ENCODE results near the gene TOR1AIP2.

Gene TOR1AIP2

GRCh38 chr1:179867493-179868330 lies 9.9 kb downstream of the TOR1AIP2 start:
- peaks cover 40% of the 10 kb centered on the region for H3K79me2 ChIP-seq (ENCODE audit: insufficient read depth, low read length)

GRCh38 chr1:179866616-179867015 lies 11.0 kb downstream of the TOR1AIP2 start:
- Histone ChIP-seq H3F3A (ENCODE audit: insufficient read depth, low read length) (no peaks in the 10 kb centered on the region), H3K27me3 (ENCODE audit: insufficient read depth, low read length) (no peaks in the 10 kb centered on the region), H3K36me3 (ENCODE audit: insufficient read depth, low read length) (peaks cover 77% of the 10 kb centered on the region), H3K9me3 (ENCODE audit: low read length) (no peaks in the 10 kb centered on the region), H3K79me2 (ENCODE audit: insufficient read depth, low read length) (peaks cover 29% of the 10 kb centered on the region), H3K9ac (ENCODE audit: low read length) (no peak overlapping the region), H3K4me3 (ENCODE audit: low read depth, low read length, poor library complexity, severe bottlenecking) (no peak overlapping the region), H3K9me2 (ENCODE audit: low read depth, low read length) (no peaks in the 10 kb centered on the region), H3K4me1 (ENCODE audit: insufficient read depth, low read length, severe bottlenecking) (peaks cover 2% of the 10 kb centered on the region), H3K4me2 (ENCODE audit: low read length) (no peak overlapping the region), H3K27ac (ENCODE audit: low read depth, low read length, poor library complexity, severe bottlenecking) (no peak overlapping the region), H4K20me1 (ENCODE audit: insufficient read depth, low read length) (no peaks in the 10 kb centered on the region), H2AFZ (ENCODE audit: low read length) (no peak overlapping the region)
- TF ChIP-seq CTCF (IDR thresholded peaks at IDR 0.05; ENCODE audit: low read length) (no peak), EZH2 (IDR thresholded peaks at IDR 0.05; ENCODE audit: borderline replicate concordance, low read length) (no peak)

More at GRCh38 chr1:179867493-179868330, 9.9 kb downstream of the TOR1AIP2 start:
- Histone ChIP-seq H3K4me3 (ENCODE audit: low read depth, low read length, poor library complexity, severe bottlenecking) (no peak overlapping the region), H3K4me1 (ENCODE audit: insufficient read depth, low read length, severe bottlenecking) (peaks cover 13% of the 10 kb centered on the region), H3K9ac (ENCODE audit: low read length) (no peak overlapping the region), H4K20me1 (ENCODE audit: insufficient read depth, low read length) (no peaks in the 10 kb centered on the region), H3K9me3 (ENCODE audit: low read length) (no peaks in the 10 kb centered on the region), H3F3A (ENCODE audit: insufficient read depth, low read length) (no peaks in the 10 kb centered on the region), H3K9me2 (ENCODE audit: low read depth, low read length) (no peaks in the 10 kb centered on the region), H3K4me2 (ENCODE audit: low read length) (no peak overlapping the region), H3K27ac (ENCODE audit: low read depth, low read length, poor library complexity, severe bottlenecking) (no peak overlapping the region), H3K27me3 (ENCODE audit: insufficient read depth, low read length) (no peaks in the 10 kb centered on the region), H2AFZ (ENCODE audit: low read length) (no peak overlapping the region), H3K36me3 (ENCODE audit: insufficient read depth, low read length) (peaks cover 73% of the 10 kb centered on the region)
- TF ChIP-seq CTCF (IDR thresholded peaks at IDR 0.05; ENCODE audit: low read length): peak; percentile 81
- TF ChIP-seq EZH2 (IDR thresholded peaks at IDR 0.05; ENCODE audit: borderline replicate concordance, low read length): no peak

GRCh38 chr1:179865377-179865776 lies 12.2 kb downstream of the TOR1AIP2 start:
- Histone ChIP-seq H3K36me3 (ENCODE audit: insufficient read depth, low read length) (peaks cover 80% of the 10 kb centered on the region), H3K27me3 (ENCODE audit: insufficient read depth, low read length) (no peaks in the 10 kb centered on the region), H3K79me2 (ENCODE audit: insufficient read depth, low read length) (peaks cover 17% of the 10 kb centered on the region), H3K4me2 (ENCODE audit: low read length) (no peak overlapping the region), H3K4me1 (ENCODE audit: insufficient read depth, low read length, severe bottlenecking) (no peaks in the 10 kb centered on the region), H3K9ac (ENCODE audit: low read length) (no peak overlapping the region), H3K9me3 (ENCODE audit: low read length) (no peaks in the 10 kb centered on the region), H3K27ac (ENCODE audit: low read depth, low read length, poor library complexity, severe bottlenecking) (no peak overlapping the region), H3K9me2 (ENCODE audit: low read depth, low read length) (no peaks in the 10 kb centered on the region), H3F3A (ENCODE audit: insufficient read depth, low read length) (no peaks in the 10 kb centered on the region), H3K4me3 (ENCODE audit: low read depth, low read length, poor library complexity, severe bottlenecking) (no peak overlapping the region), H4K20me1 (ENCODE audit: insufficient read depth, low read length) (no peaks in the 10 kb centered on the region), H2AFZ (ENCODE audit: low read length) (no peak overlapping the region)
- no peak for TF ChIP-seq EZH2 (IDR thresholded peaks at IDR 0.05; ENCODE audit: borderline replicate concordance, low read length)
- TF ChIP-seq CTCF (IDR thresholded peaks at IDR 0.05; ENCODE audit: low read length): no peak

All from OCI-LY1 (cell line).